Hepatocyte (in vitro differentiated cells): ENCODE measurements around the gene CDHR3. TPM values are rescaled to one million over a fixed set of nuclear protein-coding genes. Genes with fewer than 3 reads are reported as not detected.

ENCODE experiments used
- DNase-seq: peaks from one replicate; pipeline ENCODE4 v3.0.0-alpha.2; 2016; ENCODE audit warnings: low spot score
- H2AFZ ChIP-seq: fragments of 200-600 bp; sonication (generic); 2 replicates; pipeline ENCODE4 v1.6.0; 2016; ENCODE audit warnings: antibody characterized with exemption, mild to moderate bottlenecking
- H3K27ac ChIP-seq: fragments of 200-600 bp; sonication (generic); 2 replicates; pipeline ENCODE4 v1.5.1; 2016; ENCODE audit warnings: mild to moderate bottlenecking
- H3K27me3 ChIP-seq: fragments of 200-600 bp; sonication (generic); 2 replicates; pipeline ENCODE4 v1.6.1; 2016
- H3K36me3 ChIP-seq: fragments of 200-600 bp; sonication (generic); replicated peaks from 2 replicates; pipeline ENCODE4 v1.5.1; 2016; ENCODE audit warnings: low read depth; ENCODE audit not compliant: insufficient read depth
- H3K4me1 ChIP-seq: fragments of 200-600 bp; sonication (generic); 2 replicates; pipeline ENCODE4 v1.5.1; 2016; ENCODE audit warnings: mild to moderate bottlenecking, moderate library complexity; ENCODE audit not compliant: insufficient read depth
- H3K4me2 ChIP-seq: fragments of 200-600 bp; sonication (generic); 2 replicates; pipeline ENCODE4 v1.6.0; 2016
- H3K4me3 ChIP-seq: fragments of 200-600 bp; sonication (generic); 2 replicates; pipeline ENCODE4 v1.5.1; 2016; ENCODE audit warnings: mild to moderate bottlenecking
- H3K79me2 ChIP-seq: fragments of 200-600 bp; sonication (generic); 2 replicates; pipeline ENCODE4 v1.6.0; 2017; ENCODE audit warnings: mild to moderate bottlenecking
- H3K9me2 ChIP-seq: fragments of 200-600 bp; sonication (generic); replicated peaks from 2 replicates; pipeline ENCODE4 v1.6.0; 2017; ENCODE audit warnings: mild to moderate bottlenecking; ENCODE audit not compliant: insufficient read depth
- H3K9me3 ChIP-seq: fragments of 200-600 bp; sonication (generic); 2 replicates; pipeline ENCODE4 v1.5.1; 2016; ENCODE audit warnings: low read depth, mild to moderate bottlenecking
- H4K20me1 ChIP-seq: fragments of 200-600 bp; sonication (generic); 2 replicates; pipeline ENCODE4 v1.6.0; 2016; ENCODE audit warnings: mild to moderate bottlenecking; ENCODE audit not compliant: insufficient read depth, poor library complexity, severe bottlenecking
- EZH2 ChIP-seq: fragments of 200-600 bp; sonication (generic); IDR thresholded peaks from 2 replicates; pipeline ENCODE4 v1.6.1; 2016; ENCODE audit warnings: antibody characterized with exemption, mild to moderate bottlenecking, borderline replicate concordance
- EZH2phosphoT487 ChIP-seq: fragments of 200-600 bp; sonication (generic); IDR thresholded peaks from one replicate; pipeline ENCODE4 v1.6.1; 2018; ENCODE audit warnings: antibody characterized with exemption, mild to moderate bottlenecking, low read depth, moderate library complexity; ENCODE audit not compliant: unreplicated experiment, severe bottlenecking
- WGBS: methylation state at CpG from one replicate; pipeline ENCODE4 v1.1.6; 2016; ENCODE audit warnings: low lambda C conversion rate; ENCODE audit errors: missing lambda C conversion rate; 5-methylcytosine and 5-hydroxymethylcytosine counted together
- polyA plus RNA-seq: library from polyadenylated mRNA; unstranded; fragments of >200 nt; fragmentation: Nextera tagmentation; extraction: Ambion mirVana; gene quantifications from 2 replicates; pipeline ENCODE4 v1.2.1, GENCODE V29; 2016
- total RNA-seq: library from RNA; depleted of rRNA; stranded (reverse); fragments of >200 nt; gene quantifications from 2 replicates; pipeline ENCODE4 v1.2.3, GENCODE V29; 2014
- TF ChIP-seq, protein P1 (sequence below): fragments of 200-600 bp; sonication (generic); IDR thresholded peaks from 2 replicates; pipeline ENCODE4 v1.5.1; 2016; ENCODE audit warnings: antibody characterized with exemption, mild to moderate bottlenecking; ENCODE audit not compliant: poor library complexity

The CDHR3 gene
- total and polyA plus RNA-seq, 2 experiments from 2014 or later = 3.3 to 6.9 TPM

DNA sequence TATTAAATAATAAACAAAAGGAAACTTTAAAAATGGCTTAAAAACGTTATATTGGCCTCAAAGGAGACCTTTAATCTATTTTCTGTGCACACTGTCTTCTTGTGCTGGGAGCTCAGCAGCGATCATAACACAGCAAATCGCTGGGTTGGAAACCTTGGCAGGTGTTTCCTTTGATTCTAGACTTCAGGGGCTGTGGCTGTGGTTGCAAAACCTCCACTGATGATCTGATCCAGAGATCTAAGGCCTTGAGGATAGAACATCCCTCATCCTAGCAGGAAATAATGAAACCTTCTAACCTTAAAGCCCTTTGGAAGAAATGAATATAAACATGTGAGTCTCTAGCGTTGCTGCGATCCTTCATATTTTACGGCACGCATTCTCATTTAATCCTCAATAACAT lies 29.8 kb downstream of the CDHR3 start:
- Histone ChIP-seq H3K79me2 (no peaks in the 10 kb centered on the region), H3K9me3 (no peaks in the 10 kb centered on the region), H3K27me3 (no peaks in the 10 kb centered on the region), H3K4me1 (no peaks in the 10 kb centered on the region), H3K4me3 (no peak overlapping the region), H3K27ac (no peak overlapping the region), H3K36me3 (no peaks in the 10 kb centered on the region), H3K9me2 (no peaks in the 10 kb centered on the region), H2AFZ (no peak overlapping the region), H3K4me2 (no peak overlapping the region), H4K20me1 (no peaks in the 10 kb centered on the region)
- TF ChIP-seq EZH2phosphoT487 (no peak), EZH2 (no peak)
- TF ChIP-seq, protein P1, sequence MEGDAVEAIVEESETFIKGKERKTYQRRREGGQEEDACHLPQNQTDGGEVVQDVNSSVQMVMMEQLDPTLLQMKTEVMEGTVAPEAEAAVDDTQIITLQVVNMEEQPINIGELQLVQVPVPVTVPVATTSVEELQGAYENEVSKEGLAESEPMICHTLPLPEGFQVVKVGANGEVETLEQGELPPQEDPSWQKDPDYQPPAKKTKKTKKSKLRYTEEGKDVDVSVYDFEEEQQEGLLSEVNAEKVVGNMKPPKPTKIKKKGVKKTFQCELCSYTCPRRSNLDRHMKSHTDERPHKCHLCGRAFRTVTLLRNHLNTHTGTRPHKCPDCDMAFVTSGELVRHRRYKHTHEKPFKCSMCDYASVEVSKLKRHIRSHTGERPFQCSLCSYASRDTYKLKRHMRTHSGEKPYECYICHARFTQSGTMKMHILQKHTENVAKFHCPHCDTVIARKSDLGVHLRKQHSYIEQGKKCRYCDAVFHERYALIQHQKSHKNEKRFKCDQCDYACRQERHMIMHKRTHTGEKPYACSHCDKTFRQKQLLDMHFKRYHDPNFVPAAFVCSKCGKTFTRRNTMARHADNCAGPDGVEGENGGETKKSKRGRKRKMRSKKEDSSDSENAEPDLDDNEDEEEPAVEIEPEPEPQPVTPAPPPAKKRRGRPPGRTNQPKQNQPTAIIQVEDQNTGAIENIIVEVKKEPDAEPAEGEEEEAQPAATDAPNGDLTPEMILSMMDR = no peak
- WGBS = 90% methylated on average over 7 of the region's 7 CpGs
- DNase-seq = no peak

DNA sequence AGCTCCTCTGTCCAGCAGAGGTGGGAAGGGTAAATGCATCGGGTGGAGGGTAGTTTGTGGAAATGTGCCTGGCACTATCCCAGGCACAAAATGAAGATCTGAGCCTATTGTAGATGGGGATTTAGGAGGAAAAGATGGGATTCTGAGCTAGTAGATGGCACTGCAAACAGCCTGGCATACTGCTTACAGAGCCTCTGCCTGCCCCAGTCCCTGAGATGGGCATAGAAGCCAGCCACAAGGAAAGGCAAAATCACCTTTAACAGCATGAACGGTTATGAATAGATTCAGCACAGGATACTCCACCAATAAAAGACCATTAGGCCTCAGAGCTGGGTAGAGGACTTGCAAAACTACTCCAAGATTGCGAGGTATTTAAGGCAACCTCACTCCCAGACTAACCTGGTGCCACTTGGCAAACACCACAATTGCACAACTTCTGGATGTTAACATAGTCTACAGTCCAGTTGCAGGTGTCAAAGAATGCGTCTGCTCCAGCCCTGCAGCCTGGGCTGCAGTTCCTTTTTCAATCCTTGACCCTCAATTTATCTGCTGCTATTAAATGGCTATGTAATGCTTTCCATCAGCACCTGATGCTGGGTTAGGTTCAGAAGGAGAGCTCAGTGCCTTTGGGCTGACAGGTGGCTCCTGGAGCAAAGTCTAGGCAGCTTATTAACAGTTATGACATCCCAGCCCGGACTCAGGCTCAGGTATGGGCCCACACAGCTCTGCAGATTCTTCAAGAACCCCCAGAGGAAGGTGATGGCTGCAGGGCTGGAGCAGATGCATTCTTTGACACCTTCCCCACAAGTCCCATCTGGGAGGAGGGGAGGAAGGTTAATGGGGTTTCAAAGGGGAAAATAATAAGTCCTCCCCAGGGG lies 34.0 kb downstream of the CDHR3 start:
- no peaks in the 10 kb centered on the region for H3K36me3 ChIP-seq
- peak; percentile 51 for DNase-seq
- no peaks in the 10 kb centered on the region for H3K9me2 ChIP-seq
- no peaks in the 10 kb centered on the region for H4K20me1 ChIP-seq
- TF ChIP-seq, protein P1 = no peak
- H2AFZ ChIP-seq = no peak overlapping the region
- no peaks in the 10 kb centered on the region for H3K27me3 ChIP-seq
- no peaks in the 10 kb centered on the region for H3K79me2 ChIP-seq
- H3K9me3 ChIP-seq = no peaks in the 10 kb centered on the region
- H3K4me2 ChIP-seq = no peak overlapping the region
- 63% methylated on average over 5 of the region's 5 CpGs for WGBS
- no peaks in the 10 kb centered on the region for H3K4me1 ChIP-seq
- H3K27ac ChIP-seq = no peak overlapping the region
- no peak overlapping the region for H3K4me3 ChIP-seq

DNA sequence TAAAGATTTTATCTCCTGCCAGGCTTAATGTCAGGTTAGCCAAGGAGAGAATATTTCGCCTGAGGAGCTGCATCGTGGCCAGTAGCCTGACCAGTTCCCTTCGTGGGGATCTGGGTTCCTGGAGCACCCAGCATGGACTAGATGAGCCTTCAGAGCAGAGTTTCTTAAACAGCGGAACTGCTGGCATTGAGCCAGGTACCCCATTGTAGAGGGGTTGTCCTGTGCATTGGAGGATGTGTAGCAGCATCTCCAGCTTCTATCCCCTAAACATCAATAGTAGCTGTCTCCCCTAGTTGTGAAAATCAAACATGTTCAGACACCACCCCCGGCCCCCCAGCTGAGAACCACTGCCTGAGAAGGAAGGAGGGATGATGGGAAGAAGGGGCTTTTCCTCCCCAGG lies 36.2 kb downstream of the CDHR3 start:
- Histone ChIP-seq H2AFZ (no peak overlapping the region), H3K4me1 (no peaks in the 10 kb centered on the region), H3K27ac (no peak overlapping the region), H3K9me2 (no peaks in the 10 kb centered on the region), H3K4me2 (no peak overlapping the region), H4K20me1 (no peaks in the 10 kb centered on the region), H3K36me3 (no peaks in the 10 kb centered on the region), H3K79me2 (no peaks in the 10 kb centered on the region), H3K27me3 (no peaks in the 10 kb centered on the region), H3K9me3 (no peaks in the 10 kb centered on the region), H3K4me3 (no peak overlapping the region)
- TF ChIP-seq EZH2phosphoT487 = no peak
- no peak for TF ChIP-seq EZH2
- TF ChIP-seq, protein P1 = no peak
- DNase-seq = no peak
- WGBS = 91% methylated on average over 5 of the region's 5 CpGs
